ENCODE results near the gene CD244.

DNA sequence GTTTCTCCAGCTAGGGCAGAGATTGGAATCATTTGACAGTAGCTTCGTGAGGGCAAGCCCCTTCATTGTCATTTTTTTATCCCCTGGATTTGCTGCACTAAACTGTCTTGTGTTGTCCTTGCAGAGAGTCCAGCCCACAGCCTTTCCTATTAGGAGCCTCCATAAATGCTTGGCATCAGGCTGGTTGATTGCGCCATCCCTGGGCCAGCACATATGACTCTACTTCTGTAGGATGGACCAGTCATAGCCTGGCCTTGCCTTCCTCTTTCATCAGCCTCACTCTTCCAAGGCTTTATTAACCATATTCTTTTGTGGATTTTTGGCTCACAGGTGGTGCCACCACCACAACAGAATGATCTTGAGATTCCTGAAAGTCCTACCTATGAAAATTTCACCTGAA lies 35.3 kb downstream of the CD244 start:
- TF ChIP-seq POLR2A (IDR thresholded peaks at IDR 0.05; ENCODE audit: low read length), result no peak
- no peak for TF ChIP-seq SMC3 (IDR thresholded peaks at IDR 0.05)
- TF ChIP-seq PHF8 (IDR thresholded peaks at IDR 0.05; ENCODE audit: borderline replicate concordance, low read depth), result no peak
- TF ChIP-seq, protein P1, sequence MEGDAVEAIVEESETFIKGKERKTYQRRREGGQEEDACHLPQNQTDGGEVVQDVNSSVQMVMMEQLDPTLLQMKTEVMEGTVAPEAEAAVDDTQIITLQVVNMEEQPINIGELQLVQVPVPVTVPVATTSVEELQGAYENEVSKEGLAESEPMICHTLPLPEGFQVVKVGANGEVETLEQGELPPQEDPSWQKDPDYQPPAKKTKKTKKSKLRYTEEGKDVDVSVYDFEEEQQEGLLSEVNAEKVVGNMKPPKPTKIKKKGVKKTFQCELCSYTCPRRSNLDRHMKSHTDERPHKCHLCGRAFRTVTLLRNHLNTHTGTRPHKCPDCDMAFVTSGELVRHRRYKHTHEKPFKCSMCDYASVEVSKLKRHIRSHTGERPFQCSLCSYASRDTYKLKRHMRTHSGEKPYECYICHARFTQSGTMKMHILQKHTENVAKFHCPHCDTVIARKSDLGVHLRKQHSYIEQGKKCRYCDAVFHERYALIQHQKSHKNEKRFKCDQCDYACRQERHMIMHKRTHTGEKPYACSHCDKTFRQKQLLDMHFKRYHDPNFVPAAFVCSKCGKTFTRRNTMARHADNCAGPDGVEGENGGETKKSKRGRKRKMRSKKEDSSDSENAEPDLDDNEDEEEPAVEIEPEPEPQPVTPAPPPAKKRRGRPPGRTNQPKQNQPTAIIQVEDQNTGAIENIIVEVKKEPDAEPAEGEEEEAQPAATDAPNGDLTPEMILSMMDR (IDR thresholded peaks at IDR 0.05), result no peak
- TF ChIP-seq, protein P2, sequence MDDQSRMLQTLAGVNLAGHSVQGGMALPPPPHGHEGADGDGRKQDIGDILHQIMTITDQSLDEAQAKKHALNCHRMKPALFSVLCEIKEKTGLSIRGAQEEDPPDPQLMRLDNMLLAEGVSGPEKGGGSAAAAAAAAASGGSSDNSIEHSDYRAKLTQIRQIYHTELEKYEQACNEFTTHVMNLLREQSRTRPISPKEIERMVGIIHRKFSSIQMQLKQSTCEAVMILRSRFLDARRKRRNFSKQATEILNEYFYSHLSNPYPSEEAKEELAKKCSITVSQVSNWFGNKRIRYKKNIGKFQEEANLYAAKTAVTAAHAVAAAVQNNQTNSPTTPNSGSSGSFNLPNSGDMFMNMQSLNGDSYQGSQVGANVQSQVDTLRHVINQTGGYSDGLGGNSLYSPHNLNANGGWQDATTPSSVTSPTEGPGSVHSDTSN (IDR thresholded peaks at IDR 0.05), result no peak
- no peak for TF ChIP-seq RAD21 (conservative IDR thresholded peaks at IDR 0.05 in 1 of 2, IDR thresholded peaks at IDR 0.05 in 1 of 2)
- TF ChIP-seq BHLHE40 (IDR thresholded peaks at IDR 0.05; ENCODE audit: low read depth, low read length), result no peak
- TF ChIP-seq RCOR1 (IDR thresholded peaks at IDR 0.05; ENCODE audit: low read depth, low read length), result no peak
- no peak for TF ChIP-seq RFX5 (IDR thresholded peaks at IDR 0.05)
- no peak for TF ChIP-seq MAFK (IDR thresholded peaks at IDR 0.05; ENCODE audit: partially characterized antibody)
- TF ChIP-seq FOXS1 (CRISPR knock-in tag; IDR thresholded peaks at IDR 0.05), result no peak
- TF ChIP-seq, protein P3, sequence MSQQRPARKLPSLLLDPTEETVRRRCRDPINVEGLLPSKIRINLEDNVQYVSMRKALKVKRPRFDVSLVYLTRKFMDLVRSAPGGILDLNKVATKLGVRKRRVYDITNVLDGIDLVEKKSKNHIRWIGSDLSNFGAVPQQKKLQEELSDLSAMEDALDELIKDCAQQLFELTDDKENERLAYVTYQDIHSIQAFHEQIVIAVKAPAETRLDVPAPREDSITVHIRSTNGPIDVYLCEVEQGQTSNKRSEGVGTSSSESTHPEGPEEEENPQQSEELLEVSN (IDR thresholded peaks at IDR 0.05; ENCODE audit: borderline replicate concordance, low read depth), result no peak
